ENCODE measurements around the gene BUD13. TPM values are rescaled to one million over a fixed set of nuclear protein-coding genes. Genes with fewer than 3 reads are reported as not detected.

Gene BUD13
- total RNA-seq, 1 experiment from 2014 or later = 22.9 TPM

DNA sequence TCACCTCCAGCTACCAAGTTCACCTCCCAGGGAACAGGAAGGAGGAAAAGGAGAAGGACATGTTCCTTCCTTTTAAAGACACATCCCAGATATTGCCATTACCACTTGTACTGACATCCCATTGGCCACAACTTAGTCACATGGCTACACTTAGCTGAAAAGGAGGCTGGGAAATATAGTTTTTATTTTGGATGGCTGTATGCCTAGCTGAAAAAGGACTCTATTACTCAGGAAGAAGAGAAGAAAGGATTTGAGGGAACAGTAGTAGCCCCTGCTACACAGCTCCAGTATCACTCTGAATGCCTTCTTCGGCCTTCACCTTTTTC is 20.9 kb upstream of the BUD13 start (continued):
- TF ChIP-seq, protein P1, sequence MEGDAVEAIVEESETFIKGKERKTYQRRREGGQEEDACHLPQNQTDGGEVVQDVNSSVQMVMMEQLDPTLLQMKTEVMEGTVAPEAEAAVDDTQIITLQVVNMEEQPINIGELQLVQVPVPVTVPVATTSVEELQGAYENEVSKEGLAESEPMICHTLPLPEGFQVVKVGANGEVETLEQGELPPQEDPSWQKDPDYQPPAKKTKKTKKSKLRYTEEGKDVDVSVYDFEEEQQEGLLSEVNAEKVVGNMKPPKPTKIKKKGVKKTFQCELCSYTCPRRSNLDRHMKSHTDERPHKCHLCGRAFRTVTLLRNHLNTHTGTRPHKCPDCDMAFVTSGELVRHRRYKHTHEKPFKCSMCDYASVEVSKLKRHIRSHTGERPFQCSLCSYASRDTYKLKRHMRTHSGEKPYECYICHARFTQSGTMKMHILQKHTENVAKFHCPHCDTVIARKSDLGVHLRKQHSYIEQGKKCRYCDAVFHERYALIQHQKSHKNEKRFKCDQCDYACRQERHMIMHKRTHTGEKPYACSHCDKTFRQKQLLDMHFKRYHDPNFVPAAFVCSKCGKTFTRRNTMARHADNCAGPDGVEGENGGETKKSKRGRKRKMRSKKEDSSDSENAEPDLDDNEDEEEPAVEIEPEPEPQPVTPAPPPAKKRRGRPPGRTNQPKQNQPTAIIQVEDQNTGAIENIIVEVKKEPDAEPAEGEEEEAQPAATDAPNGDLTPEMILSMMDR (IDR thresholded peaks at IDR 0.05 in 2 of 3, conservative IDR thresholded peaks at IDR 0.05 in 1 of 3; ENCODE audit: borderline replicate concordance in 1 of 3, insufficient read depth in 1 of 3, low read depth in 2 of 3, low read length in 2 of 3) = no peak
- no peak; the same call in 1 of the 2 replicates for TF ChIP-seq SP1 (IDR thresholded peaks at IDR 0.05; ENCODE audit: low read depth)
- TF ChIP-seq, protein P2, sequence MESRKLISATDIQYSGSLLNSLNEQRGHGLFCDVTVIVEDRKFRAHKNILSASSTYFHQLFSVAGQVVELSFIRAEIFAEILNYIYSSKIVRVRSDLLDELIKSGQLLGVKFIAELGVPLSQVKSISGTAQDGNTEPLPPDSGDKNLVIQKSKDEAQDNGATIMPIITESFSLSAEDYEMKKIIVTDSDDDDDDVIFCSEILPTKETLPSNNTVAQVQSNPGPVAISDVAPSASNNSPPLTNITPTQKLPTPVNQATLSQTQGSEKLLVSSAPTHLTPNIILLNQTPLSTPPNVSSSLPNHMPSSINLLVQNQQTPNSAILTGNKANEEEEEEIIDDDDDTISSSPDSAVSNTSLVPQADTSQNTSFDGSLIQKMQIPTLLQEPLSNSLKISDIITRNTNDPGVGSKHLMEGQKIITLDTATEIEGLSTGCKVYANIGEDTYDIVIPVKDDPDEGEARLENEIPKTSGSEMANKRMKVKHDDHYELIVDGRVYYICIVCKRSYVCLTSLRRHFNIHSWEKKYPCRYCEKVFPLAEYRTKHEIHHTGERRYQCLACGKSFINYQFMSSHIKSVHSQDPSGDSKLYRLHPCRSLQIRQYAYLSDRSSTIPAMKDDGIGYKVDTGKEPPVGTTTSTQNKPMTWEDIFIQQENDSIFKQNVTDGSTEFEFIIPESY (IDR thresholded peaks at IDR 0.05; ENCODE audit: extremely low read depth, insufficient replicate concordance, low read length) = no peak

DNA sequence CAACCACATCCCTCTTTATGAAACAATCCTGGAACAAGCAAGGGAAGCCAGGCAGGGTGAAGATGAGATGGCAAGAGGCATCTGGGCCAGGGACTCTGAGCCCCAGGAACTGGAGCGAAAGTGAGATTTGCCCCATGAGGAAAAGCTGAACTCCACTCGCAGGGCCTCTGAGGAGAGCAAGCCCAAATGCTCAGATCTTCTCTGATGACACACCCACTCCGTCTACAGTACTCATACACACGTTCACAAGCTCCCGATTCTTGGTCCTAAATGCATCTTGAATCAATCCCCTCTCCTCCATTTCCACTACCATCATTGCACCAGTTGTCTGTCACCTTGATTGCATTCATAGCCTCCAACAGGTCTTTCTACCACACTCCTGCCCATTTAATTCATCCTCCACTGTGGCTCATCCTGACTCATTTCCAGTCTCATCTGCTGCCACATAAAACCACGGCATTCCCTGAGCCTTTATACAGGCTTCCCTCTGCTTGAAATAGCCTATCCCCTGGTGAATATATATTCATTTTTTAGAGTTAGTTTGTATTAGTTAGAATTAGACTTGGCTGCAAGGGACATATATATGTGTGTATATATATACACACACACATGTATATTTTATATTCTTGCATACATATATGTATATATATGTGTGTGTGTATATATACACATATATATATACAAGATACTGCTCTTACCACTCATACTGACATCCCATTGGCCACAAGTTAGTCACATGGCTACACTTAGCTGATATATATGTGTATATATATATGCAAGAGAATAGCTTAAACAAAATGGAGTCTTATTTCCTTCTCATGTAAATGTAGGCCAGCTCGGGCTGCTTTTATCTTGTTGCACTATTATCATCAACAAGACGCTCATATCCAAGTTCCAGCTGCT is 20.3 kb upstream of the BUD13 start:
- no peak overlapping the region for H3K4me2 ChIP-seq (ENCODE audit: low read length)
- intact Hi-C loops (cut with micrococcal nuclease) = loop anchor here (5.0 kb wide), 1 partner anchor 434 kb away; no protein-coding TSS in a partner anchor

More for the DNA sequence above, 20.3 kb upstream of the BUD13 start:
- BruUV-seq (replicated peaks) = no TSS peak
- no peak for TF ChIP-seq SP1 (IDR thresholded peaks at IDR 0.05; ENCODE audit: low read depth)
- Histone ChIP-seq H3K4me1 (ENCODE audit: control insufficient read depth in 1 of 2, insufficient read depth in 2 of 2, low read length in 2 of 2) (peaks cover 7 to 31% of the 10 kb centered on the region in 2 experiments; a peak in 3 of 4 replicates), H3K9ac (ENCODE audit: low read length) (no peak overlapping the region), H3K4me3 (replicated peaks in 1 of 2; ENCODE audit: low read depth in 1 of 2, low read length in 2 of 2) (no peak overlapping the region), H3K9me3 (ENCODE audit: control insufficient read depth in 1 of 2, insufficient read depth in 1 of 2, low read depth in 1 of 2, low read length in 2 of 2) (no peaks in the 10 kb centered on the region), H2AFZ (ENCODE audit: low read depth, low read length, poor library complexity, severe bottlenecking) (peak overlapping the region; percentile 92), H3K79me2 (ENCODE audit: insufficient read depth, low read length) (no peaks in the 10 kb centered on the region), H3K9me2 (ENCODE audit: insufficient read depth) (no peaks in the 10 kb centered on the region), H3K27me3 (ENCODE audit: insufficient read depth, low read length) (no peaks in the 10 kb centered on the region), H3K27ac (ENCODE audit: low read depth, low read length) (no peak overlapping the region), H4K20me1 (ENCODE audit: insufficient read depth) (no peaks in the 10 kb centered on the region), H3K36me3 (ENCODE audit: control insufficient read depth in 1 of 2, insufficient read depth in 2 of 2, low read length in 2 of 2) (no peaks in the 10 kb centered on the region)
- ATAC-seq (no peak; the same call in 1 of the 2 replicates), DNase-seq (ENCODE audit: low read depth, low spot score) (no peak)
- ChIA-PET CTCF (interaction anchor here (1.9 kb wide), 1 partner anchor 43 kb away, joined by 13 read pairs; no protein-coding TSS in a partner anchor), POLR2A (interaction anchor here (0.6 to 0.7 kb wide), 2 partner anchors 18 to 351 kb away, joined by 3 read pairs; partner anchors contain the start of gene PAFAH1B2), RAD21 (ENCODE audit: low non-redundant PET in 1 of 2, low total read pairs in 2 of 2, uncharacterized antibody in 2 of 2, unreplicated experiment in 2 of 2) (interaction anchor here in 1 of 2 experiments (0.5 to 1.1 kb wide), 2 partner anchors 43 to 44 kb away, joined by 3 to 7 read pairs; partner anchors contain the start of gene APOA1)

Data from HCT116 (cell line).